K562 (cell line): ENCODE measurements around the gene SOX30. TPM values are rescaled to one million over a fixed set of nuclear protein-coding genes. Genes with fewer than 3 reads are reported as not detected.

Experiments
- ATAC-seq: fragments of 200-7000 bp; cut with Tn5 transposase; 3 replicates; pipeline ENCODE4 v1.9.1; 2020; ENCODE audit warnings: moderate library complexity
- BruUV-seq: library from RNA; stranded (reverse); fragments of 400-500 nt; replicated peaks from 2 replicates; lab custom pipeline; 2021; lab: Mats Ljungman, UMichigan
- CTCF ChIA-PET: fragments of 300-600 bp; formaldehyde crosslinking; extraction: SDS; loops from one replicate; lab custom pipeline; 2021; ENCODE audit warnings: low intra/inter-chr PET ratio; lab: Yijun Ruan, JAX
- POLR2A ChIA-PET: fragments of 300-600, 350-650 bp; sonication (Branson Sonifier 250); formaldehyde crosslinking; extraction: SDS; loops from one replicate; lab custom pipeline; 2021; ENCODE audit warnings: antibody characterized with exemption, inconsistent platforms; lab: Yijun Ruan, JAX
- DNase-seq, 4 experiments: peaks; one replicate each; pipeline versions ENCODE4 v3.0.0 to v3.0.0-alpha.2; 2011 to 2018; ENCODE audit warnings: low spot score in 3 of 4, mixed read lengths in 3 of 4; ENCODE audit errors: extremely low read depth in 1 of 4
- FAIRE-seq: peaks from 2 replicates; lab custom pipeline; 2011; peaks lifted over from hg19 to GRCh38; lab: Jason Lieb, UNC
- H2AFZ ChIP-seq: 2 replicates; pipeline ENCODE4 v1.6.0; 2011; ENCODE audit warnings: low read depth, low read length, control low read depth, inconsistent platforms
- H3K27ac ChIP-seq: fragments of 200-600 bp; 3 replicates; pipeline ENCODE4 v1.8.0; 2011; ENCODE audit warnings: low read depth, mild to moderate bottlenecking, control low read depth, inconsistent platforms, low read length, moderate library complexity, mixed read lengths; ENCODE audit errors: extremely low read depth
- H3K27me3 ChIP-seq, 2 experiments: fragments of 300-600 bp in 1 of 2; 2 replicates in 1 of 2; 3 replicates in 1 of 2; pipeline versions ENCODE4 v1.6.0 to v1.8.0; 2011; ENCODE audit warnings: inconsistent platforms in 2 of 2, low read length in 2 of 2, mild to moderate bottlenecking in 1 of 2, mixed read lengths in 1 of 2, moderate library complexity in 1 of 2; ENCODE audit not compliant: control insufficient read depth in 2 of 2, insufficient read depth in 2 of 2
- H3K36me3 ChIP-seq: fragments of 300-600 bp; 3 replicates; pipeline ENCODE4 v1.8.0; 2011; ENCODE audit warnings: mild to moderate bottlenecking, low read length, inconsistent platforms; ENCODE audit not compliant: control insufficient read depth, insufficient read depth
- H3K4me1 ChIP-seq, 2 experiments: fragments of 200-600 bp in 1 of 2; replicated peaks in 1 of 2; 2 replicates in 1 of 2; 3 replicates in 1 of 2; pipeline versions ENCODE4 v1.5.1 to v1.8.0; 2011; ENCODE audit warnings: inconsistent platforms in 2 of 2, low read length in 2 of 2, mild to moderate bottlenecking in 1 of 2, mixed read lengths in 1 of 2, moderate library complexity in 1 of 2; ENCODE audit not compliant: control insufficient read depth in 2 of 2, insufficient read depth in 2 of 2
- H3K4me2 ChIP-seq: 2 replicates; pipeline ENCODE4 v1.6.1; 2011; ENCODE audit warnings: low read length, control low read depth, inconsistent platforms, mixed read lengths; ENCODE audit not compliant: insufficient read depth
- H3K4me3 ChIP-seq: fragments of 200-600 bp; sonication (generic), shearing (Covaris generic); 2 replicates; pipeline ENCODE4 v1.5.1; 2016; ENCODE audit warnings: control low read depth, inconsistent platforms
- H3K79me2 ChIP-seq: fragments of 200-600 bp; 3 replicates; pipeline ENCODE4 v1.8.0; 2011; ENCODE audit warnings: low read length, inconsistent platforms; ENCODE audit not compliant: control insufficient read depth, insufficient read depth
- H3K9ac ChIP-seq, 2 experiments: 2 replicates each; pipeline versions ENCODE4 v1.6.0 to v1.6.1; 2011; ENCODE audit warnings: low read depth in 2 of 2, low read length in 2 of 2, control low read depth in 1 of 2, inconsistent platforms in 1 of 2, mild to moderate bottlenecking in 1 of 2, mixed read lengths in 1 of 2; ENCODE audit not compliant: insufficient read depth in 1 of 2
- H3K9me1 ChIP-seq: one replicate; pipeline ENCODE4 v1.6.0; 2011; ENCODE audit warnings: inconsistent platforms, mild to moderate bottlenecking, low read length, moderate library complexity; ENCODE audit not compliant: control insufficient read depth, insufficient read depth
- H3K9me3 ChIP-seq: replicated peaks from 2 replicates; pipeline ENCODE4 v1.5.1; 2011; ENCODE audit warnings: low read depth, low read length, inconsistent platforms; ENCODE audit not compliant: control insufficient read depth, insufficient read depth
- H4K20me1 ChIP-seq: replicated peaks from 2 replicates; pipeline ENCODE4 v1.6.1; 2011; ENCODE audit warnings: low read length, inconsistent platforms, mixed read lengths; ENCODE audit not compliant: control insufficient read depth, insufficient read depth
- NR4A1 ChIP-seq, 2 experiments: fragments of 250-450 bp in 1 of 2; fragments of 450-650 bp in 1 of 2; sonication (Bioruptor Pico) in 1 of 2; IDR thresholded peaks; 2 replicates each; pipeline versions ENCODE4 v1.4.0 to v1.6.1; 2016 to 2020; ENCODE audit warnings: mild to moderate bottlenecking in 2 of 2, missing compliant biosample characterization in 1 of 2, missing genetic modification characterization in 1 of 2, moderate library complexity in 1 of 2
- SMARCA4 ChIP-seq: fragments of 450-650 bp; IDR thresholded peaks from 2 replicates; pipeline ENCODE4 v1.6.1; 2016
- WGBS: fragments of 100-300 bp; shearing (Covaris generic); methylation state at CpG from one replicate; pipeline ENCODE4 v1.1.6; 2016; ENCODE audit warnings: low coverage, mixed read lengths; ENCODE audit not compliant: insufficient coverage; ENCODE audit errors: missing lambda C conversion rate; 5-methylcytosine and 5-hydroxymethylcytosine counted together
- in situ Hi-C: fragments of 300-500 bp; cut with MboI; formaldehyde crosslinking; loops from 4 replicates; pipeline ENCODE4 v1.15.0; 2018; ENCODE audit warnings: inconsistent platforms, mixed read lengths
- intact Hi-C: fragments of 100-400 bp; cut with micrococcal nuclease; formaldehyde crosslinking; loops from 2 replicates; pipeline ENCODE4 v1.14.2; 2022
- polyA plus RNA-seq, 8 experiments: library from polyadenylated mRNA; depleted of rRNA in 4 of 8; stranded (reverse) in 5 of 8; unstranded in 3 of 8; fragments of >200 nt; fragmentation: Nextera tagmentation in 2 of 8; fragmentation: Illumina TruSeq in 1 of 8; extraction: Ambion mirVana in 2 of 8; extraction: Trizol in 1 of 8; gene quantifications; 2 replicates each; pipeline versions ENCODE4 v1.2.1 to v1.2.3, GENCODE V29; 2011 to 2014; ENCODE audit warnings: inconsistent platforms in 1 of 8, missing spikeins in 1 of 8
- total RNA-seq, 7 experiments: library from RNA; depleted of rRNA in 6 of 7; stranded (reverse); fragments of >200 nt in 6 of 7; fragmentation: Illumina TruSeq in 2 of 7; extraction: Trizol in 2 of 7; gene quantifications; 2 replicates each; pipeline versions ENCODE4 v1.2.1 to v1.2.3, GENCODE V29; 2011 to 2021; ENCODE audit warnings: low replicate concordance in 1 of 7
- TF ChIP-seq, protein P1 (sequence below), 2 experiments: IDR thresholded peaks; 2 replicates each; pipeline ENCODE4 v1.6.1; 2011; ENCODE audit warnings: borderline replicate concordance in 1 of 2, control low read depth in 1 of 2, low read depth in 1 of 2, low read length in 1 of 2, mild to moderate bottlenecking in 1 of 2, mixed read lengths in 1 of 2, moderate library complexity in 1 of 2; ENCODE audit not compliant: insufficient read depth in 1 of 2, insufficient read length in 1 of 2, poor library complexity in 1 of 2, severe bottlenecking in 1 of 2; ENCODE audit errors: extremely low read depth in 1 of 2

The SOX30 gene
- total and polyA plus RNA-seq, 9 of the 15 experiments (the other 6 are each of a cell fraction or from before 2014, with no cell fraction given): not detected

- H3K9me3 ChIP-seq: no peaks in the 10 kb centered on the region
- FAIRE-seq (no peak), DNase-seq (no peak), ATAC-seq (no peak)
- H3K27me3 ChIP-seq: no peaks in the 10 kb centered on the region
- no peak overlapping the region for H3K4me2 ChIP-seq
- intact Hi-C loops: no loop called here
- in situ Hi-C loops: no loop called here
- WGBS: 60% methylated on average over 23 of the region's 53 CpGs
- BruUV-seq: no TSS peak
- H3K27ac ChIP-seq: no peak overlapping the region
- H3K36me3 ChIP-seq: no peaks in the 10 kb centered on the region
- ChIA-PET POLR2A (interaction anchor here (0.6 kb wide), 2 partner anchors 17 to 85 kb away, joined by 3 read pairs; no protein-coding TSS in a partner anchor), CTCF (no interaction called here)
- TF ChIP-seq, protein P1, sequence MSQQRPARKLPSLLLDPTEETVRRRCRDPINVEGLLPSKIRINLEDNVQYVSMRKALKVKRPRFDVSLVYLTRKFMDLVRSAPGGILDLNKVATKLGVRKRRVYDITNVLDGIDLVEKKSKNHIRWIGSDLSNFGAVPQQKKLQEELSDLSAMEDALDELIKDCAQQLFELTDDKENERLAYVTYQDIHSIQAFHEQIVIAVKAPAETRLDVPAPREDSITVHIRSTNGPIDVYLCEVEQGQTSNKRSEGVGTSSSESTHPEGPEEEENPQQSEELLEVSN (IDR thresholded peaks at IDR 0.05; ENCODE audit: borderline replicate concordance in 1 of 2, extremely low read depth in 1 of 2, insufficient read depth in 1 of 2, insufficient read length in 1 of 2, low read depth in 1 of 2, low read length in 1 of 2, poor library complexity in 1 of 2, severe bottlenecking in 1 of 2): peak in 1 of 2 experiments; percentile 27
- TF ChIP-seq NR4A1 (CRISPR knock-in tag; IDR thresholded peaks at IDR 0.05) (no peak), NR4A1 (tag; IDR thresholded peaks at IDR 0.05) (no peak), SMARCA4 (no peak)
- H4K20me1 ChIP-seq: no peaks in the 10 kb centered on the region
- no peaks in the 10 kb centered on the region for H3K9me1 ChIP-seq
- no peak overlapping the region for H3K9ac ChIP-seq
- H3K4me3 ChIP-seq: no peak overlapping the region
- no peaks in the 10 kb centered on the region for H3K79me2 ChIP-seq
- H2AFZ ChIP-seq: no peak overlapping the region
- peaks cover 0 to 8% of the 10 kb centered on the region in 2 experiments; a peak in 2 of 5 replicates for H3K4me1 ChIP-seq
Observed at GRCh38 chr5:157690690-157691433, 38.6 kb upstream of the SOX30 start.
